Frontal cortex (tissue), 4 donors: ENCODE results near the gene HOATZ. TPM values are rescaled to one million over a fixed set of nuclear protein-coding genes. Genes with fewer than 3 reads are reported as not detected.

Source experiments
- DNase-seq, 2 donors: peaks; one replicate each; pipeline ENCODE4 v3.0.0; 2012; ENCODE audit warnings: low spot score in 2 of 2
- FAIRE-seq: peaks from 2 replicates; lab custom pipeline; 2012; peaks lifted over from hg19 to GRCh38; lab: Jason Lieb, UNC
- small RNA-seq: library from RNA; depleted of rRNA; stranded (forward); fragments of <200 nt; gene quantifications from one replicate; pipeline ENCODE3, GENCODE V24; 2014
- total RNA-seq: library from RNA; depleted of rRNA; stranded (reverse); fragments of >200 nt; gene quantifications from one replicate; pipeline ENCODE4 v1.2.3, GENCODE V29; 2014
- donor health status: control.
- donor health status: control.
- donor health status: control.

The HOATZ gene
- total RNA-seq, 1 donor from 2014 or later = not detected

GRCh38 chr11:111571829-111572501, 57.4 kb downstream of the HOATZ start:
- no peak for DNase-seq

GRCh38 chr11:111572581-111572980, 58.0 kb downstream of the HOATZ start:
- FAIRE-seq = no peak
- no peak for DNase-seq

More at GRCh38 chr11:111571829-111572501, 57.4 kb downstream of the HOATZ start:
- FAIRE-seq = no peak

GRCh38 chr11:111573821-111574249, 59.3 kb downstream of the HOATZ start:
- FAIRE-seq (no peak), DNase-seq (no peak)

GRCh38 chr11:111574373-111575225, 60.0 kb downstream of the HOATZ start:
- DNase-seq (no peak), FAIRE-seq (no peak)

- FAIRE-seq (no peak), DNase-seq (no peak)
These were observed 61.2 kb downstream of the HOATZ start for GRCh38 chr11:111575740-111576139.

- FAIRE-seq (no peak), DNase-seq (no peak)
These were observed 63.2 kb downstream of the HOATZ start for GRCh38 chr11:111577821-111578220.

GRCh38 chr11:111581341-111581740, 66.8 kb downstream of the HOATZ start:
- FAIRE-seq = no peak
- no peak for DNase-seq

- no peak for FAIRE-seq
- no peak for DNase-seq
These were observed 67.6 kb downstream of the HOATZ start for GRCh38 chr11:111582163-111582562.

GRCh38 chr11:111582881-111583280, 68.3 kb downstream of the HOATZ start:
- DNase-seq = no peak
- FAIRE-seq = no peak

- FAIRE-seq (no peak), DNase-seq (no peak)
These were observed 70.8 kb downstream of the HOATZ start for GRCh38 chr11:111585371-111585770.

GRCh38 chr11:111586388-111586831, 71.8 kb downstream of the HOATZ start:
- FAIRE-seq (no peak), DNase-seq (peak in 1 of 2 donors; percentile 30)

Small RNA genes lying within 50 kb of the gene (small RNA-seq; reads per million reads assigned to genes)
- gene MIR34B = 0.25 reads per million, percentile 5 among the genes with 10 or more reads in this experiment
- gene MIR34C = 2.7 reads per million, percentile 87 among the genes with 10 or more reads in this experiment

Other genes with a start within 250 kb of the HOATZ start
- 0.41 TPM for gene POU2AF3, start 216.2 kb upstream of the HOATZ start, total RNA-seq
- gene POU2AF1, start 135.5 kb upstream of the HOATZ start, total RNA-seq = not detected
- not detected for gene BTG4, start 2.4 kb upstream of the HOATZ start, total RNA-seq
- gene LAYN, start 25.9 kb downstream of the HOATZ start, total RNA-seq = 4.1 TPM
- 13.9 TPM for gene SIK2, start 87.7 kb downstream of the HOATZ start, total RNA-seq